Astrocyte (in vitro differentiated cells and primary cell): ENCODE measurements around the gene LRRN4. TPM values are rescaled to one million over a fixed set of nuclear protein-coding genes. Genes with fewer than 3 reads are reported as not detected.

Source experiments
- DNase-seq: peaks from one replicate; pipeline ENCODE4 v3.0.0-alpha.2; 2010; ENCODE audit warnings: low read depth
- FAIRE-seq: peaks from 2 replicates; lab custom pipeline; 2011; peaks lifted over from hg19 to GRCh38; lab: Jason Lieb, UNC
- H2AFZ ChIP-seq: 2 replicates; pipeline ENCODE4 v1.6.0; 2012; ENCODE audit warnings: low read depth, low read length, inconsistent platforms
- H3K27ac ChIP-seq: 2 replicates; pipeline ENCODE4 v1.5.1; 2011; ENCODE audit warnings: low read depth, low read length, inconsistent platforms
- H3K27me3 ChIP-seq: 2 replicates; pipeline ENCODE4 v1.6.0; 2011; ENCODE audit warnings: low read length, inconsistent platforms; ENCODE audit not compliant: insufficient read depth
- H3K36me3 ChIP-seq: 2 replicates; pipeline ENCODE4 v1.5.1; 2011; ENCODE audit warnings: low read length, inconsistent platforms; ENCODE audit not compliant: insufficient read depth
- H3K4me1 ChIP-seq: 2 replicates; pipeline ENCODE4 v1.5.1; 2011; ENCODE audit warnings: low read length, inconsistent platforms; ENCODE audit not compliant: insufficient read depth
- H3K4me2 ChIP-seq: 2 replicates; pipeline ENCODE4 v1.6.0; 2012; ENCODE audit warnings: low read length, inconsistent platforms
- H3K4me3 ChIP-seq: 2 replicates; pipeline ENCODE4 v1.5.1; 2011; ENCODE audit warnings: low read depth, mild to moderate bottlenecking, low read length, inconsistent platforms; ENCODE audit not compliant: insufficient read depth
- H3K79me2 ChIP-seq: 2 replicates; pipeline ENCODE4 v1.6.0; 2012; ENCODE audit warnings: mild to moderate bottlenecking, low read length, inconsistent platforms; ENCODE audit not compliant: insufficient read depth
- H3K9ac ChIP-seq: 2 replicates; pipeline ENCODE4 v1.6.0; 2012; ENCODE audit warnings: mild to moderate bottlenecking, low read length, inconsistent platforms
- H3K9me3 ChIP-seq: 2 replicates; pipeline ENCODE4 v1.5.1; 2012; ENCODE audit warnings: low read depth, mild to moderate bottlenecking, low read length, inconsistent platforms; ENCODE audit not compliant: insufficient read depth
- H4K20me1 ChIP-seq: 2 replicates; pipeline ENCODE4 v1.6.0; 2012; ENCODE audit warnings: low read length, inconsistent platforms; ENCODE audit not compliant: insufficient read depth
- H3K27ac Mint-ChIP-seq: one replicate; pipeline ENCODE4 v1.8.0; 2021; ENCODE audit warnings: mild to moderate bottlenecking, mixed read lengths; ENCODE audit not compliant: unreplicated experiment
- H3K27me3 Mint-ChIP-seq: one replicate; pipeline ENCODE4 v1.8.0; 2021; ENCODE audit warnings: low read depth, mixed read lengths; ENCODE audit not compliant: unreplicated experiment
- H3K36me3 Mint-ChIP-seq: one replicate; pipeline ENCODE4 v1.8.0; 2021; ENCODE audit warnings: low read depth, mixed read lengths; ENCODE audit not compliant: unreplicated experiment
- H3K4me1 Mint-ChIP-seq: one replicate; pipeline ENCODE4 v1.8.0; 2021; ENCODE audit warnings: low read depth, mixed read lengths; ENCODE audit not compliant: unreplicated experiment
- H3K4me3 Mint-ChIP-seq: one replicate; pipeline ENCODE4 v1.8.0; 2021; ENCODE audit warnings: mild to moderate bottlenecking, moderate library complexity, mixed read lengths; ENCODE audit not compliant: unreplicated experiment
- H3K9me3 Mint-ChIP-seq: one replicate; pipeline ENCODE4 v1.8.0; 2021; ENCODE audit warnings: mild to moderate bottlenecking, mixed read lengths; ENCODE audit not compliant: unreplicated experiment
- CTCF ChIP-seq: IDR thresholded peaks from 2 replicates; pipeline ENCODE4 v1.5.1; 2011; ENCODE audit warnings: low read depth, mild to moderate bottlenecking, inconsistent platforms, low read length, moderate library complexity; ENCODE audit not compliant: insufficient read depth
- EZH2 ChIP-seq: IDR thresholded peaks from 2 replicates; pipeline ENCODE4 v1.6.1; 2012; ENCODE audit warnings: mild to moderate bottlenecking, low read length, inconsistent platforms; ENCODE audit not compliant: insufficient read depth
- total RNA-seq: library from RNA; stranded (reverse); gene quantifications from 2 replicates; pipeline ENCODE4 v1.2.1, GENCODE V29; 2021

The LRRN4 gene
- total RNA-seq, 1 donor from 2014 or later, result 1.0 TPM

DNA sequence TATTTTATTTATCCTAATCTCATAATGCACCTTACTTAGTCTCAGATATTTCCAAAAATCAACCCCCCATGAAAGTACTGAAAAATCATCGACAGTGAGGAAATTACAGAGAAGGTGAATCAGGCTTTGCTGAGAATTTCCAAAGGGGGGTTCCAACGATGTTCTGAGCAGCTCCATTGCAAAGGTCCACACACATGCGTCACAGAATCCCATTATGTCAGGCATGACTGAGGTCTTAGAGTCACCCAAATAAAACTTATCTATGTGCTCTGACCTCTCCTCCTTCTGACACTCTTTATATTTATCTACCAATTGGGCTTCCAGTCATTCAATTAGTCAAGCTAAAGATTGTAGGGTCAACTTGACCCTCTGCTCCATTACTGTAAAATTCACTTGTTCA is 12.7 kb upstream of the LRRN4 start:
- Histone ChIP-seq H3K36me3 (no peaks in the 10 kb centered on the region), H3K4me1 (no peaks in the 10 kb centered on the region), H3K4me3 (no peak overlapping the region), H2AFZ (no peak overlapping the region), H3K9me3 (no peaks in the 10 kb centered on the region), H4K20me1 (no peaks in the 10 kb centered on the region), H3K4me2 (no peak overlapping the region), H3K79me2 (no peaks in the 10 kb centered on the region), H3K9ac (no peak overlapping the region), H3K27ac (no peak overlapping the region), H3K27me3 (no peaks in the 10 kb centered on the region)
- H3K27me3 Mint-ChIP-seq, result no peaks in the 10 kb centered on the region
- TF ChIP-seq CTCF (no peak), EZH2 (no peak)
- H3K27ac Mint-ChIP-seq, result no peak overlapping the region
- DNase-seq (no peak), FAIRE-seq (no peak)
- peaks cover 2% of the 10 kb centered on the region for H3K9me3 Mint-ChIP-seq
- H3K36me3 Mint-ChIP-seq, result no peaks in the 10 kb centered on the region
- no peaks in the 10 kb centered on the region for H3K4me1 Mint-ChIP-seq
- H3K4me3 Mint-ChIP-seq, result no peak overlapping the region

GRCh38 chr20:6061544-6061943 is 7.7 kb upstream of the LRRN4 start:
- H2AFZ ChIP-seq, result no peak overlapping the region
- no peak overlapping the region for H3K27ac ChIP-seq
- H3K4me3 ChIP-seq, result no peak overlapping the region
- H3K9ac ChIP-seq, result no peak overlapping the region
- Mint-ChIP-seq H3K27ac (no peak overlapping the region), H3K4me3 (no peak overlapping the region), H3K36me3 (no peaks in the 10 kb centered on the region), H3K27me3 (peaks cover 16% of the 10 kb centered on the region), H3K4me1 (no peaks in the 10 kb centered on the region), H3K9me3 (peaks cover 2% of the 10 kb centered on the region)
- no peaks in the 10 kb centered on the region for H3K9me3 ChIP-seq
- FAIRE-seq (no peak), DNase-seq (no peak)
- H3K27me3 ChIP-seq, result peaks cover 6% of the 10 kb centered on the region
- H4K20me1 ChIP-seq, result no peaks in the 10 kb centered on the region
- TF ChIP-seq EZH2 (no peak), CTCF (no peak)
- H3K4me2 ChIP-seq, result no peak overlapping the region
- H3K36me3 ChIP-seq, result no peaks in the 10 kb centered on the region
- H3K4me1 ChIP-seq, result no peaks in the 10 kb centered on the region
- H3K79me2 ChIP-seq, result no peaks in the 10 kb centered on the region

DNA sequence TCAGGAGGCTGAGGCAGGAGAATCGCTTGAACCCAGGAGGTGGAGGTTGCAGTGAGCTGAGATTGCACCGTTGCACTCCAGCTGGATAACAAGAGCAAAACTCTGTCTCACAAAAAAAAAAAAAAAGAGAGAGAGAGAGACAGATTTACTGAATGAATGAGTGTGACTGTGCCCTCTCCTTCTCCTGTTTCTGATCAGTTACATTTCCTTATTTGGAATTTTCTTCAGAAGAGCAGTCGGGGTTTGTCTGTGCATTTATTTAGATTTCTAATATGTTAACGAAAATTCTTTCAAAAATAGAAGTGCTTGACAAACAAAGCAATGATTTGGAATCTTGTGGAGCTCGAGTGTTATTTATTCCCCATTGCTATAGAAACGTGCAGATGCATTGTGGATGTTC is 6.4 kb upstream of the LRRN4 start:
- H3K27ac Mint-ChIP-seq, result no peak overlapping the region
- Histone ChIP-seq H3K27ac (no peak overlapping the region), H3K4me2 (no peak overlapping the region), H4K20me1 (no peaks in the 10 kb centered on the region), H3K9ac (no peak overlapping the region), H2AFZ (no peak overlapping the region), H3K9me3 (no peaks in the 10 kb centered on the region), H3K27me3 (peaks cover 6% of the 10 kb centered on the region), H3K4me3 (no peak overlapping the region), H3K79me2 (no peaks in the 10 kb centered on the region), H3K36me3 (no peaks in the 10 kb centered on the region), H3K4me1 (no peaks in the 10 kb centered on the region)
- DNase-seq (no peak), FAIRE-seq (no peak)
- peaks cover 16% of the 10 kb centered on the region for H3K27me3 Mint-ChIP-seq
- TF ChIP-seq EZH2, result no peak
- no peak for TF ChIP-seq CTCF
- peaks cover 2% of the 10 kb centered on the region for H3K9me3 Mint-ChIP-seq
- H3K36me3 Mint-ChIP-seq, result no peaks in the 10 kb centered on the region
- H3K4me3 Mint-ChIP-seq, result no peak overlapping the region
- H3K4me1 Mint-ChIP-seq, result no peaks in the 10 kb centered on the region
